22Rv1 (cell line): Measurements from ENCODE around the gene UPK1A.

Source experiments
- H3K27ac ChIP-seq: fragments of 450-650 bp; 2 replicates; pipeline ENCODE4 v1.5.1; 2017
- CTCF ChIP-seq: fragments of 450-650 bp; IDR thresholded peaks from 2 replicates; pipeline ENCODE4 v1.5.1; 2017; ENCODE audit warnings: mild to moderate bottlenecking
- ZFX ChIP-seq: fragments of 450-650 bp; IDR thresholded peaks from 2 replicates; pipeline ENCODE4 v1.6.1; 2017; ENCODE audit warnings: antibody characterized with exemption, borderline replicate concordance

Gene UPK1A

GRCh38 chr19:35715981-35716800, 49.9 kb downstream of the UPK1A start:
- H3K27ac ChIP-seq: peak overlapping the region; percentile 90
- TF ChIP-seq ZFX: no peak
- TF ChIP-seq CTCF: no peak

- peak overlapping the region; percentile 90 for H3K27ac ChIP-seq
- no peak for TF ChIP-seq ZFX
- peak; percentile 97 for TF ChIP-seq CTCF
Observed at GRCh38 chr19:35716801-35717664, 50.7 kb downstream of the UPK1A start.

GRCh38 chr19:35717665-35718344, 51.5 kb downstream of the UPK1A start, which contains the start of gene KMT2B:
KMT2B (plus strand) TSS chr19:35718003; CDS start chr19:35718019, 16 bp downstream.
- no peak for TF ChIP-seq CTCF
- no peak for TF ChIP-seq ZFX
- H3K27ac ChIP-seq: peak within 1 kb of the TSS; percentile 90

- TF ChIP-seq CTCF: no peak
- TF ChIP-seq ZFX: no peak
- H3K27ac ChIP-seq: peak overlapping the region; percentile 90
Observed at GRCh38 chr19:35718345-35719041, 52.2 kb downstream of the UPK1A start.

- TF ChIP-seq ZFX (no peak), CTCF (no peak)
- H3K27ac ChIP-seq: peak overlapping the region; percentile 90; the same call in 1 of the 2 replicates
Observed at GRCh38 chr19:35719402-35720162, 53.3 kb downstream of the UPK1A start.

- peak overlapping the region; percentile 18; the same call in 1 of the 2 replicates for H3K27ac ChIP-seq
- TF ChIP-seq CTCF: no peak
- no peak for TF ChIP-seq ZFX
Observed at GRCh38 chr19:35720163-35720524, 53.8 kb downstream of the UPK1A start.
